Endodermal cell (in vitro differentiated cells): ENCODE data around the gene SLX9. TPM values are rescaled to one million over a fixed set of nuclear protein-coding genes. Genes with fewer than 3 reads are reported as not detected.
A peak's percentile ranks its signal among the peaks of the same experiment; 100 is the strongest.

Source experiments
- DNase-seq: peaks from one replicate; pipeline ENCODE4 v3.0.0-alpha.2; 2017
- H3K27ac ChIP-seq: 2 replicates; pipeline ENCODE4 v1.5.1; 2013; ENCODE audit warnings: mild to moderate bottlenecking, low read depth, low read length, moderate library complexity
- H3K27me3 ChIP-seq: 2 replicates; pipeline ENCODE4 v1.6.1; 2013; ENCODE audit warnings: mild to moderate bottlenecking, low read length, moderate library complexity; ENCODE audit not compliant: insufficient read depth, control insufficient read depth, poor library complexity, severe bottlenecking
- H3K36me3 ChIP-seq: 2 replicates; pipeline ENCODE4 v1.7.0; 2013; ENCODE audit warnings: mild to moderate bottlenecking, low read length, moderate library complexity; ENCODE audit not compliant: control insufficient read depth, insufficient read depth
- H3K4me1 ChIP-seq: one replicate; pipeline ENCODE4 v1.7.0; 2013; ENCODE audit warnings: low read length; ENCODE audit not compliant: control insufficient read depth, insufficient read depth
- H3K4me3 ChIP-seq: 2 replicates; pipeline ENCODE4 v1.5.1; 2013; ENCODE audit warnings: mild to moderate bottlenecking, low read length, moderate library complexity
- H3K9ac ChIP-seq: 2 replicates; pipeline ENCODE4 v1.6.1; 2013; ENCODE audit warnings: mild to moderate bottlenecking, low read length, moderate library complexity; ENCODE audit not compliant: poor library complexity, severe bottlenecking; ENCODE audit errors: extremely low read depth
- H3K9me3 ChIP-seq: 2 replicates; pipeline ENCODE4 v1.6.1; 2013; ENCODE audit warnings: mild to moderate bottlenecking, low read length, moderate library complexity; ENCODE audit not compliant: control insufficient read depth
- H3K27ac Mint-ChIP-seq: 2 replicates; pipeline ENCODE4 v1.8.0; 2020; ENCODE audit warnings: mixed read lengths
- H3K27me3 Mint-ChIP-seq: 2 replicates; pipeline ENCODE4 v1.8.0; 2021; ENCODE audit warnings: mild to moderate bottlenecking, mixed read lengths; ENCODE audit not compliant: insufficient read depth
- H3K36me3 Mint-ChIP-seq: 2 replicates; pipeline ENCODE4 v1.8.0; 2020; ENCODE audit warnings: low read depth, mixed read lengths
- H3K4me1 Mint-ChIP-seq: 2 replicates; pipeline ENCODE4 v1.8.0; 2020; ENCODE audit warnings: mixed read lengths
- H3K4me3 Mint-ChIP-seq: 2 replicates; pipeline ENCODE4 v1.8.0; 2020; ENCODE audit warnings: mild to moderate bottlenecking, moderate library complexity, mixed read lengths
- H3K9me3 Mint-ChIP-seq: 2 replicates; pipeline ENCODE4 v1.8.0; 2020; ENCODE audit warnings: mild to moderate bottlenecking, mixed read lengths
- CTCF ChIP-seq: fragments of 200-600 bp; sonication (generic); conservative IDR thresholded peaks from 2 replicates; pipeline ENCODE4 v1.5.0; 2021; ENCODE audit warnings: antibody characterized with exemption, mild to moderate bottlenecking
- WGBS, 2 experiments: methylation state at CpG; one replicate each; pipeline versions ENCODE4 v1.1.5 to v1.1.7; 2013; ENCODE audit warnings: missing lambda C conversion rate in 2 of 2, mixed read lengths in 1 of 2; ENCODE audit not compliant: insufficient coverage in 1 of 2, insufficient read length in 1 of 2; 5-methylcytosine and 5-hydroxymethylcytosine counted together
- total RNA-seq, 2 donors: library from RNA; stranded (reverse); fragmentation: NEBNext Ultra II Directional in 1 of 2; extraction: Animal tissue kit (Norgen Biotek cat#: 25700) in 1 of 2; gene quantifications; 2 replicates in 1 of 2; 3 replicates in 1 of 2; pipeline ENCODE4 v1.2.1, GENCODE V29; 2021

Gene SLX9
- total RNA-seq, 2 donors from 2014 or later, result 38.0 to 48.9 TPM

GRCh38 chr21:44955141-44955797 is 15.4 kb downstream of the SLX9 start:
- Mint-ChIP-seq H3K4me3 (no peak overlapping the region), H3K9me3 (no peaks in the 10 kb centered on the region), H3K27ac (peak overlapping the region; percentile 46), H3K27me3 (no peaks in the 10 kb centered on the region), H3K4me1 (peaks cover 4% of the 10 kb centered on the region), H3K36me3 (peaks cover 23% of the 10 kb centered on the region)
- no peak overlapping the region for H3K4me3 ChIP-seq
- no peak for DNase-seq
- no peaks in the 10 kb centered on the region for H3K4me1 ChIP-seq
- WGBS, 2 experiments, result 94 to 97% methylated on average over 17 to 21 of the region's 21 CpGs
- no peaks in the 10 kb centered on the region for H3K27me3 ChIP-seq
- H3K9me3 ChIP-seq, result no peaks in the 10 kb centered on the region
- TF ChIP-seq CTCF, result no peak
- H3K36me3 ChIP-seq, result peaks cover 30% of the 10 kb centered on the region
- H3K9ac ChIP-seq, result no peak overlapping the region
- H3K27ac ChIP-seq, result no peak overlapping the region

- Histone ChIP-seq H3K9me3 (no peaks in the 10 kb centered on the region), H3K27ac (no peak overlapping the region), H3K9ac (no peak overlapping the region), H3K4me3 (no peak overlapping the region), H3K4me1 (no peaks in the 10 kb centered on the region), H3K36me3 (peaks cover 36% of the 10 kb centered on the region), H3K27me3 (no peaks in the 10 kb centered on the region)
- peak overlapping the region; percentile 46 for H3K27ac Mint-ChIP-seq
- no peak for TF ChIP-seq CTCF
- DNase-seq, result no peak
- H3K27me3 Mint-ChIP-seq, result no peaks in the 10 kb centered on the region
- H3K4me1 Mint-ChIP-seq, result peaks cover 4% of the 10 kb centered on the region
- no peak overlapping the region for H3K4me3 Mint-ChIP-seq
- 94 to 97% methylated on average over 15 to 16 of the region's 16 CpGs for WGBS, 2 experiments
- H3K9me3 Mint-ChIP-seq, result no peaks in the 10 kb centered on the region
- peaks cover 27% of the 10 kb centered on the region for H3K36me3 Mint-ChIP-seq
Measured at GRCh38 chr21:44955798-44956175, 16.0 kb downstream of the SLX9 start.

- Histone ChIP-seq H3K27ac (no peak overlapping the region), H3K9me3 (no peaks in the 10 kb centered on the region), H3K9ac (no peak overlapping the region), H3K27me3 (no peaks in the 10 kb centered on the region), H3K36me3 (peaks cover 39% of the 10 kb centered on the region), H3K4me1 (no peaks in the 10 kb centered on the region), H3K4me3 (no peak overlapping the region)
- peaks cover 4% of the 10 kb centered on the region for H3K4me1 Mint-ChIP-seq
- TF ChIP-seq CTCF, result no peak
- no peak overlapping the region for H3K4me3 Mint-ChIP-seq
- H3K27ac Mint-ChIP-seq, result peak overlapping the region; percentile 46
- no peaks in the 10 kb centered on the region for H3K9me3 Mint-ChIP-seq
- no peak for DNase-seq
- peaks cover 34% of the 10 kb centered on the region for H3K36me3 Mint-ChIP-seq
- no peaks in the 10 kb centered on the region for H3K27me3 Mint-ChIP-seq
- 94 to 97% methylated on average over 31 to 35 of the region's 35 CpGs for whole genome bisulfite sequencing, 2 experiments
Measured at GRCh38 chr21:44956356-44957046, 16.7 kb downstream of the SLX9 start.
